GM21447 (cell line): ENCODE measurements around the gene TENT5C.

ENCODE experiments used
- ATAC-seq: cut with Tn5 transposase; IDR thresholded peaks from one replicate; pipeline ENCODE4 v1.9.1; 2021; ENCODE audit not compliant: unreplicated experiment

The TENT5C gene

DNA sequence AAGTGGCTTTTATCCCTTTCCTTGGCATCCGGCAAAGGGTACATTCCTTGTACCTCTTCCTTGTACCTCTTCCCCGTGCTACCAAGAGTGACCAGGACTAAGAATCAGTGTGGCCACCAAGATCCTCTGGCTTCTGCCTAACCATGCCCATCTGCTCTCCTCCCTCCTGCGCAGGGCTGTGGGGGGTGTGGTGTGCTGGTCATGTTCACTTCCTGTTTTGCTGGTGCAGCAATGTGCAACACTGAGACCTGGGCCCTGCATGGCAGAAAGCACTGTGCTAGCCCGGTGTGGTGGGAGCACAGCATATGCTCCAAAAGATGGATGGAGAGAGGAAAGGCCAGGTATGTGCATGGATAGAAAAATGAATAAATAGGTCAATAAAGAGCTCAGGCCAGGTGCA lies 33.3 kb upstream of the TENT5C start:
- ATAC-seq, result no peak

DNA sequence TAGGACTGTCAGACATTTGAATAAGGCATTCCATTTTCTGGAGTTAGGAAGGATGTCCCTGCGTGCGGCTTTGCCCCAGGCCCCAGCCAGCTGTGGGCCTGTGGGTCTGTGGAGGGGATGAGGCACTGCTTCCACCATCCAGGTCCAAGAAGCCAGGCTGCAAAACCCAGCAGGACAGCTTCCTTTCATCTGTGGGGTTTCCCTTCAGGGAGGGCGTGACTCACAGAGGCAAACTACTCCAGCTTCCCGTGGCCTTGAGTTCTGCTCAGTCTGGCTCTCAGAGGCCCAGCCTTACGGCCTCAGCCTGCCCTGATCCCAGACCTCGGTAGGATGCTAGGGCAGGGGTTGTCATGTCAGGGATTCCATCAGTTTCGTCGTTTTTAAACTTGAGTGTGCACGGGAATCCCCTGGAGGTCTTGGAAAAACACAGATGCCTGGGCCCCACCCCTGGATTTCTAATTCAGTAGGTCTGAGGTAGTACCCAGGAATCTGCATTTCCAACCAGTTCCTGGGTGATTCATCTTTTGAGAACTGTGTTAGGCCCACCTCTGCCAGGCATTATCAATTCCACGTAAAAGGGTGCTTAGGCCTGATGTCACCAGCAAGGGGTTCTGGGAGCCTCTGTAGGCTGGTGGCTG lies 32.3 kb upstream of the TENT5C start:
- no peak for ATAC-seq

DNA sequence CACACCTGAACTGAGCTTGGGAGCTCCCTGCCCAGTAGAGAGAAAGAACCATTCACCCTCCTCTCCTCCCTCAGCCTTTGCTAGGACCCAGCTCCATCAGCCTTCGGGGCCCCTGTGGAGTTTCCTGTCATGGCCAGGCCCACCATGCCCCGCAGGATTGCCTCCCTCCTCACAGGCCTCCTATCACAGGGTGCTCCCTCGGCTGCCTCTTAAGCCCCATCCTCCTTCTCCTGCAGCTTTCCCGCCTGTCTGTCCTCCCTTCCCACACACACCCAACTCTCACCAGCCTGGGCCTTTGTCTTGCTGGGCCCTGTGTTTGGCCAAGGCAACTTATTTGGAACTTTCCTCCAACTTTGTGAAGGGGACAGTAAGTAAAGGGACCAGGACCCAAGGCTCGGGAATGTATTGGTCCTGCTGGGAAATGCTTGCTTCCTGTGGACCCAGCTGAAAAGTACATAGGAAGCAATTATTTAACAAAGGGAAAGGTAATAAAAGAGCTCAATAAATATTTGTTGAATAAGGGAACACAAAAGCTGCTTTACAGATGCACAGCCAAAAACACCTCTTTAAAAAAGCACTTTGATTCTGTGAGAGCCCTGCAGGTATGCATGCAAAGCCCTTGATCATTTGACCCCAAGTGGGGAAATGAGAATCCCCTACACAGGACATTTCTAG lies 31.6 kb upstream of the TENT5C start:
- ATAC-seq, result no peak

DNA sequence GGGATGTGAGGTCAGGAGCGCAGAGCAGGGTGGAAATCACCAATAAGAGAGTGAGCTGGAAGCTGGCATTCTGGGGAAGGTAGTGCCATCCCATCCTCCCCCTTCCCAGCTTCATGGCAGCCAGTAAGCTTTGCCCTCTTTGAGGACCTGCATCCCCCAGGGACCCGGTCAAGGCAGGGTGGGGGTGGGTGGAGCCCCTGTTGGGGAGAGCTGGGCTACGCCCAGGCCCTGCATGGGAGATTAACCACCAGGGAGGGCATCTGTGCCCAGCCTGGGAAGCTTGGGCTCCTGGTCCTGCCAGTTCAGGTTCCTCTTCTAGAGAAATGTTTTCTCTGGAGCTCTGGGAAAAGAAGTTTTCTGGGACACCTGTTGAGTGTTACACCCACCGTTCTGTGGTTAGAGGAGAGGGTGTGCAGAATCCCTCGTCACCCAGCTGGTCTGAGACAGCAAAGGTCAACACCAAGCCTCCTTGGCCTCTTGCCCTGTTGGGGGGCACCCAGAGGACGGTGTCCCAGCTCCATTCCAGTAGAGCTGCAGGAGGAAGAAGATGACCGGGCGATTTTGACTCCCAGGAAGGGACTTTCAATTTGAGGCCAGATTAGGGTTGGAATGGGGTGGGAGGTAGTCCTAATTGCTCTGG lies 30.1 kb upstream of the TENT5C start:
- no peak for ATAC-seq

DNA sequence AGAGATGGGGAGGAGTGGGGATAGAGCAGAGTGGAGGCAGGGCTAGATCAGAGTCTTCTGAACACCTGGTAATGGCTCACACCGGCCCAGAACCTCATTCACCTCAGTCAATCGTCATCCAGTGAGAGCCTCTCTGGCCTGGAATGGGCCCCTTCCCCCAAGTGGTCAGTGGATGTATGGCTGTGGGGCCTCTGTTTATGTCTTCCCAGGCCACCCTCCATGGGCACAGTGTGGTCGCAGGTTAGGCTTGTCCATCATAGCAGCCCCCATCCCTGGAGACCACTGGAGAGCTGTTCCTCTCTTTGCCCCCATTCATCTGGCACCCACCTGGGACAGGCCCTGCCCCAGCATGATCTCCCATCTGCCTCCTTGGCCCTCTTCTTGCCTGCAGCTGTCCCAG lies 29.6 kb upstream of the TENT5C start:
- no peak for ATAC-seq

DNA sequence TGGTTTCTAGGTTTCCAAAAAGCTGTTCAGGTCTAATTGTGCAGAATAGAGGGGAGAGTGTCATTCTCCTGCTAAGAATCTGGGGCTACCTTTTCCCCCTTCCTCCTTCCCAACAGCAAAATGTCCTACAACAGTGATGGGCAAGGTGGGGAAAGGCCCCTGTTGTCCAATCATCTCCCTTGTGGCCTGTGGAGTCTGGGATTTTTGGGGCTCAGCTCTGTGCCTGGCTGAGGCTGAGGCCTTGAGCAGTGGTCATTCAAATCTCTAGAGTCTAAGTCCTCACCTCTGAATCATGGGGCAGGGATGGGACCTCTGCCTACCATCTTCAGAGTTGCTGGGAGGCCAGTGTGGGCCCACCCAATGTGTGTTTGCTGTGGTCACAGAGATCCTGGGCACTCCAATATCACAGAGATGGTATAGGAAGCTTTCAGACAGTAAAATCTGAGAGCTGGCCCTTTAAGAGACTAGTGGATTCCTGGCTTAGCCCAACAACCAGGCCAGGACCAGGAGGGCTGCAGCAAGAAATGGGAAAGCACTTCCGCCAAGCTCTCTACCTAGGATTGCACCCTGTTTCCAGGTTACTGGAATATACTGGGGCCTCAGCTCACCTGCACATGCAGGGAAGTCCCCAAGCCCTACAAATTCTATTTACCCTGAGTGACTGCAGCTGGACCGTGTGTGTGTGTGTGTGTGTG lies 28.5 kb upstream of the TENT5C start:
- no peak for ATAC-seq

DNA sequence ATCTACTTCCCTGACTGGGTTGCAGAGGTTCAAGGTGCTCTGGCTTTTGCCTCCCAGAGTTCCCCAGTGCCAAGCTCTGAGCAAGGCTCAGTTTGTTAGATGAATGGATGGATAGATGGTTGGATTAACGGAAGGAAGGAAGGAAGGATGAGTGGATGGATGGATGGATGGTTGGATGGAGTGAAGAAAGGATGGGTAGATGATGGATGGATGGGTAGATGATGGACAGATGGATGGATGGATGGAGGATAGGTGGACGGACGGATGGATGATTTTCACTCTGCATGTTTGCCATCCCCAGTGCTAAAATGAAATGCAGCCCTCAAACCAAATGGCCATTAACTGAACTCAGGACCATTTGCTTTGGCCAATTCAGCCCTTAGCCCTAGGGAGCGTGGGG lies 27.4 kb upstream of the TENT5C start:
- no peak for ATAC-seq

DNA sequence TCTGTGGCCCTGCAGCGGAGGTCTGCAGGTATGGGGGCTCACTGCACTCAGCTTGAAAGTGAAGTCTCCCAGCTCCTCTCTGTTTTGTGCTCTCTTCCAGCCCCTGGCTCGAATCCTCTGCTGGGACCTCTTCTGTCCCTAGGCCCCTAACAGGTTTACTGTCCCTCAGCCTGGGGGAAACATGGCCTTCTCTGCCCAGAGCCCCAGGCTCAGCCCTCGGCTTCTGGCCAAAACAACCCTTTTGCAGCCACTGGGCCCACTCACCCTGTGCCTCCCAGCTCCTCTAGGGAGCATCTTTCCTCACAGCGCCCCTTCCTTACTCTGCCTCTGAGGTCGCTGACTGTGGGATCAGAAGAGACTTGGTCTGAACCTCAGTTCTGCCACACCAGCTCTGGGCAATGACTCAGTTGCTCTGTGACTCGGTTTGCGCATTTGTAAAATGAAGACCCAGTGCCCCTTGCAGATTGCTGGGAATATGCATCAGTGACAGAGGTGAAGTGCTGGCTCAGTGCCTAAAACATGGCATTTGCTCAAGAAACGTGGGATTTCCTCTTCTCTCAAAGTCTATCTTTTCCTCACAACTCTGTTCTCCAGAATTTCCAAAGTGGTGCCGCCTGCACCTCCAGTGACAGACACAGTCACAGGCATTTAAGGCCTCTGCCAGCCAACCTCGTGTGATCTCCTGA lies 26.5 kb upstream of the TENT5C start:
- ATAC-seq, result no peak

DNA sequence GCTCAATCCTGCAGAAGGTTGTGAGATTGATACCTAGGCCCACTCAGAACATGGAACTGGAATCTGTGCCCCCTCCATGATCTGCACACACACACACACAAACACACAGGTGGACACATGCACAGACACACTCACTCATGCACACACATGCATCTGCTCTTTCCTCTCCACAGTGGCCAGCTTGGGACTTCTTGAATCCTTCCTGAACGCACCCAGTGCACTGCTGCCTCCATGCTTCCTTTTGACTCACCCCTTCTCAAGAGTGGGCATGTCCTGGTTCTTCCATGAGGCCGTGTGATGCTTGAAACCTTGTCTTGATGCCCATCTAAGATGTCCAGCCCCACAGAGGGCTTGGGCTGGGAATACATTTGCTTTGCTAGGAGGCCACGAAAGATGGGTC lies 25.4 kb upstream of the TENT5C start:
- no peak for ATAC-seq

DNA sequence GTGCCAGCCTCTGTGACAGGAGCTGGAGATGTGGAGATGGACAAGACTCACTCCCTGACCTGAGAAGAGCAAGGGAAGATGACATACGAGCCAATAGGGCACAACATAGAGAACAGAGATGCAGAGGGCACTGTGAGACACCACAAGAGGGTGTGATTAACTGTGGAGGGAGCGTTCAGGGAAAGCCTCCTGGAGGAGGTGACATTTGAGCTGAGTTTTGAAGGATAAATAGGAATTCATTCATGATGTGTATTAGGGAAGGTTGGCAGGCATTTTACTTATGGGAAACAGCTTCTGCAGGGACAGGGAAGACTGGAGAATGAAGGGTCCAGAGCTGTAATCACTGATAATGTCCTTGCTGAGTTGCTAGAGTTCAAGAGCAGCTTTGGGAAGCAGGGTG lies 25.0 kb upstream of the TENT5C start:
- no peak for ATAC-seq

DNA sequence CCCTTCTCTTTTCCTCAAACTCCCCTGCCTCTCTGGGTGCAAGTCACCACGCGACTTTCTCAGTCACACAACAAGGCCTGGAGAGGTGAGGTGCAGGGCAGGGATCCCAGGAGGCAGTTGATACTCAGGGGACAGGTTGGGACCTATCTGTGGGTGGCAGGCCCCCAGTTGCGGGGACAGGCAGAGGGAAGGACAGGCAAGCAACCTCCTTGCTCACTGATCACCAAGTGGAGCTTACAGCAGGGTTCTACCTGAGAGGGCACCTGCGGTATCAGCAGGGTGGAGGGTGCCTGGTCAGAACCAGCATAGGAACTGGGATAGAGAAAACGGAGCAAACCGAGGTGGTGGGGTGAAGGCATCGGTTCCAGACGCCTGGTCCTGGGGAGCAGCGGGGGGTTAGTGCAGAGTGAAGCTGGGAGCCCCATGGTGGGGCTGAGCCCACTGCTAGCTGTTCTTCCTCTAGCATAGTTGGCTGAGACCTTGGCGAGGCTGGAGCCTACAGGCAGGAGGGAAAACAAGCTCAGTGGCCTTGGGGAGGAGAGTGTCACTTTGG lies 24.4 kb upstream of the TENT5C start:
- ATAC-seq, result no peak

DNA sequence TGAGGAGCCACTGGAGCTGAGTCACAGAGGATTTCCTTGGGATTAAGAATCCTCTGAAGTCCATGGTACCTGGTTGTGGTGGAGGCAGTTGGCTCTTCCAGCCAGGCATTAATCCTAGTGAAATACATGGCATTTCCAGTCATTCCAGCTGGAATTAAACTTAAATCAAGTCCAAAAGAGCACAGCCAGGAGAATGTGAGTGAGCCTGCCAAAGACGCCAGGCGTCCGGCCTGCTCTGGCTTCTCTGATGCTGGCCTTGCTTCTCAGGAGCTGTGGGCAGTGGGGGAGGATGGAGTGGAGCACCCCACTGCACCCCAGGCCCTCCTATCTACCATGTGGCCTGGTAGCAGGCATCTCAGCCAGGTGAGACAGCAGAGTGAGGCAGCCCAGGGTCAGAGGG lies 23.4 kb upstream of the TENT5C start:
- ATAC-seq, result no peak

DNA sequence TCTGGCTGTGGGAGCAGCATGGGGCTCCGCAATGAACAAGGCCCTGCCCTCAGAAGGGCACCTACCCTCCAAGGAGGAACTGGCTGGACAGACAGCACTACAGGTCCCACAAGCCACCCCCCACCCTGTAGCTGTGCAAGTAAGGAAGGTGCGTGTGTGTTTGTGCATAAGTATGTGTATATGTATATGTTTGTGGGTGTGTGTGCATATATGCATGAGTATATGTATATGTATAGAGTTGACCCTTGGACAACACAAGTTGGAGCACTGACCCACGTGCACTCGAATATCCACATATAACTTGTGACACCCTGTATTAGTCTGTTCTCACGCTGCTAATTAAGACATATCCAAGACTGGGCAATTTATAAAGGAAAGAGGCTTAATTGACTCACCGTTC lies 22.6 kb upstream of the TENT5C start:
- no peak for ATAC-seq

DNA sequence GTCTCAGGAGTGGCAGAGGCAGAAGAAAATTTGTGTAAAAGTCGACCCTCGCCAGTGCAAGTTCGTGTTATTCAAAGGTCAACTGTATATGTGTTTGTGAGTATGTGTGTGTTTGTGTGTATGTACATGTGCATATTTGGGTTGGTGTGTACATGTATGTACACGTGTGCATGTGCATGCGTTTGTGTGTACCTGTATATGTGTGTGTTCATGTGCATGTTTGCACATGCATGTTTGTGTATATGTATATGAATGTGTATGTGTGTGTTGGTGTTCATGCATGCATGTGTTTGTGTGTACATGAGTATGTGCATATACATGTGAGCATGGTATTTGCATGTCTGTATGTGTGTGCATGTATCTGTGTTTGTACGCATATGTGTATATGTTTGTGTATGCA lies 21.7 kb upstream of the TENT5C start:
- ATAC-seq, result no peak

DNA sequence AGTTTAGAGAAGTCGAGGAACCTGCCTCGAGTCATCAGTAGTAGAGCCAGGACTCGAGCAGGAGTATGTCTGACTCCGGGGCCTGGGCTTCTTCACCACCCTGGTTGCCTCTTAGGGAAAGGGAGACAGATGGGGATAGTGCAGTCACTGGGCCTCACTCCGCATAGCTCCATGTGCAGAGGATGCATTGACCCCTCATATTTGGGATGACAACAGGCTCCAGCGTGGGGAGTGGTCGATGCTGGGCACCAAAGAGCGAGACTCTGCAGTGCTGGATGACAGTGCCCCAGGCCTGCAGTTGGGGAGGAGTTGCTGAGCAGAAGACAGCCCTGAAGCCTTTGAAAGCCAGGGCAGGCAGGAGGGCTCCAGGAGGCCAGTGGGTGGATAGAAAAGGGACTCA lies 20.8 kb upstream of the TENT5C start:
- ATAC-seq, result no peak

DNA sequence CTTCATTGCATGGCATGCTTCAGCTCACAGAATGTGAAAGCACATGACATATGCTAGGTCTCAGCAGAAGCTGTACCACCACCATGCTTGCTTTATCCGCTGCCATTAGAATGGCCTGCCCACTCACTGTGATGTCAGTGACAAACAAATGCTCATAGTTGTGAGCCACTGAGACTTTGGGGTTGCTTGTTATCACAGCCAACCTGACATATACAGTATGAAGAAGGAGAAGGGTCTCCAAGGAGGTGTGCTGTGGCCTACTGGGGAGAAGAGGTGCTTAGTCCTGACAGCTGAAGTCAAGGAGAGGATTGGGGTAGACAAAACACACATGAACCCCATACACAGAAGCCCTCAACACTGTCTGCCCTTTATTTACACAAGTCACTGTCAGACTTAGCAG lies 19.5 kb upstream of the TENT5C start:
- ATAC-seq, result no peak

DNA sequence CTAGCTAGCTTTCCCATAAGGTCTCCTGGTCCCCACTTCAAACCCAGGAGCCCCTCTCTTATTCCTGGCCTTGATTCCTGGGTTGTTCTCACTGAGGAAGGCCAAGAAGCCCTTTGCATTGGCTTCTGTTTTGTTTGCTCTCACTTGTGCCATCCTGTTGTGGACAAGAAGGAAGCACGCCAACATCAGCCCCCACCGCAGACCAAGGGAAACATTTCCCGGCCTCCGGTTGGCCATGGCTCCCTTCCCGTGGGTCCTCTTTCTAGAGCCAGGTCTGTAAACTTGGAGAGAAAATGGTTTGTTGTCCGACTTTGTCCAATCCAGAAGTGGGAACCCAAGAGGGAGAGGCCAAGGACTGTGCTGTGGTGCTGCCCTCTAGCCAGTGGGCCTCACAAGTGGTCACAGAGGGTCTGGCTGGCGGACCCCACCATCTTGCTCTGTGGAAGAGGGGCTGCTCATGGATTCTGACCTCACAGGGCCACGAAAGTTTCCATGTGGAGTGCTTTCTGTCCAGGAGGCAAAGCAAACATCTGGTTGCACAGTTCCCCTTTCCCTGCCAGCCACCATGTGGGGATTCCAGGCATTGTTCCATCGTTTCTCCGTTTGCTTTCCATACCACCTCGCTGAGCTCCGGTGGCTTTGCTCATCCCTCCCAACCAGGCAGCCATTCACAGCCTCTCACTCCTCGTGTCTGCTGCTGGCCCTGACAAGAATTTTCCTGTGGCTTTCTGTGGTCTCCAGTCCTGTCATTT lies 18.9 kb upstream of the TENT5C start:
- ATAC-seq, result no peak

DNA sequence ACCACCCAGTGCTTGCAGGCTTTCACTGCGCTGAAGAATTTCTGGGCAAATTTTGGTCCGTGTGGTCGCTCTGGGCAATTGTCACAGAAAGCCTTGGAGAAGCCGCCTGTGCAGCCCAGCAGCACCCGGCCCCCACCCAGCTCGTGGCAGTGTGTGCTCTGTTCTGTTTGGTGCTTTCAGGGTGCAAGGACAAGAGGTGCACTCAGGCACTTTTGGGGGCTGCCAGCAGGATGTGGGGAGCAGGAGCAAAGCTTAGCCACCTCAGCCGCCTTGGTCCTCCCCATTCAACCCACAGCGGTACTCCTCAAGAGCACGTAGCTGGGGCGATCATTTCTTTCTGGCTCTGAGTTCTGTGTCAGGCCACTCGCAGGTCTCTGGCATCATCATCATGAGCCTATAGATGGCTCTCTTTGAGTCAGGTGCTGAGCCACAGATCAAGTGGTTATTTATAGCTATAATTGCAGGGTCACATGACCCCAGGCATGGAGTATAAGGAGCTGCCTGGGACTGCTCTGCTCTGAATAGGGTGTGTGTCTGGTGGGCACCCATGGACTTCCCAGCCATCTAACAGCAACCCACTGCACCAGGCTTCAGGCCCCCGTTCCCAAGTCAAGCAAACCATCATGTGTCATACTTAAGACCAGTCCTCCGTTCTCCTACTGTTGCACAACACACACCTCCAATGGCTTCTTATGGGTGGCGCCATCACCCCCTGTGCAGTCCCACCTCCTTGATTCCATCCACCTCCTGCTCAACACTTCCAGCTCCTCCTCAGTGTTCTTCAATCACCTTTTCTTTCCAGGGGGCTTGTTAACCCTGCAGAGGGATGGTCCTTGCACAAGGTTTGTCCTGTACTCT lies 18.1 kb upstream of the TENT5C start:
- no peak for ATAC-seq

DNA sequence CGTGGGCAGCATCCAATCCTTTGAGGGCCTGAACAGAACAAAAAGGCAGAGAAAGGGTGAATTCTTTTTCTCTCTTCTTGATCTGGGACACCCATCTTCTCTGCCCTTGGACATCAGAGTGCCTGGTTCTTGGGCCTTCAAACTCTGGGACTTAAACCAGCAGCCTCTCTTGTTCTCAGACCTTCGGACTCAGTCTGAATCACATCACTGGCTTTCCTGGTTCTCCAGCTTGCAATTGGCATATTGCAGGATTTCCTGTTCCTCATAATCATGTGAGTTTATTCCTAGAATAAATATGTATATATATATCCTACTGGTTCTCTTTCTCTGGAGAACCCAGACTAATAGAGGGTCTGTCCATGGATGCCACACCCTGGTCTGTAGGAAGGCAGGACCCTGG lies 16.3 kb upstream of the TENT5C start:
- ATAC-seq, result no peak
